GM12874 (cell line): ENCODE results near the gene USP44.

Source experiments
- TF ChIP-seq, protein P1 (sequence below): IDR thresholded peaks from 2 replicates; pipeline ENCODE4 v1.5.1; 2011; ENCODE audit warnings: low read depth, mild to moderate bottlenecking, control low read depth, low read length, moderate library complexity; ENCODE audit not compliant: insufficient read depth

Gene USP44

DNA sequence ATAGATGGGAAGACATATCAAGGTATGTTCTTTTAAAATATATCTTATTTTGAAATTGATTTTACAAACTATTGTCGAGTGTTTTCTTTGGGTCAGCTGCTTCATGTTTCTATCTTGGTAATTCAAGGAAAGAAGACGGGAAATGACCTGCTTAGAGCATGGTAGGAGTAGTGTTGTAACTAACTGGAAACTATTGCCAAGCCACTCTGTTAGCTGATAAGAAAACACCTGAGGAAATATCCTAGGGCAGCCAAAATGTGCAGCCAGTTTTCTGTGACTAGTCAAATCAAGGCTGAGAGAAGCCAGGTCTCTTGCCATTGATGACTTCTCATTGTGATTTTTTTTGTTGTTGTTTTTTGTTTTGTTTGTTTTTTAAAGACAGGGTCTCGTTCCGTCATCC lies 47.1 kb downstream of the USP44 start:
- TF ChIP-seq, protein P1, sequence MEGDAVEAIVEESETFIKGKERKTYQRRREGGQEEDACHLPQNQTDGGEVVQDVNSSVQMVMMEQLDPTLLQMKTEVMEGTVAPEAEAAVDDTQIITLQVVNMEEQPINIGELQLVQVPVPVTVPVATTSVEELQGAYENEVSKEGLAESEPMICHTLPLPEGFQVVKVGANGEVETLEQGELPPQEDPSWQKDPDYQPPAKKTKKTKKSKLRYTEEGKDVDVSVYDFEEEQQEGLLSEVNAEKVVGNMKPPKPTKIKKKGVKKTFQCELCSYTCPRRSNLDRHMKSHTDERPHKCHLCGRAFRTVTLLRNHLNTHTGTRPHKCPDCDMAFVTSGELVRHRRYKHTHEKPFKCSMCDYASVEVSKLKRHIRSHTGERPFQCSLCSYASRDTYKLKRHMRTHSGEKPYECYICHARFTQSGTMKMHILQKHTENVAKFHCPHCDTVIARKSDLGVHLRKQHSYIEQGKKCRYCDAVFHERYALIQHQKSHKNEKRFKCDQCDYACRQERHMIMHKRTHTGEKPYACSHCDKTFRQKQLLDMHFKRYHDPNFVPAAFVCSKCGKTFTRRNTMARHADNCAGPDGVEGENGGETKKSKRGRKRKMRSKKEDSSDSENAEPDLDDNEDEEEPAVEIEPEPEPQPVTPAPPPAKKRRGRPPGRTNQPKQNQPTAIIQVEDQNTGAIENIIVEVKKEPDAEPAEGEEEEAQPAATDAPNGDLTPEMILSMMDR = no peak

DNA sequence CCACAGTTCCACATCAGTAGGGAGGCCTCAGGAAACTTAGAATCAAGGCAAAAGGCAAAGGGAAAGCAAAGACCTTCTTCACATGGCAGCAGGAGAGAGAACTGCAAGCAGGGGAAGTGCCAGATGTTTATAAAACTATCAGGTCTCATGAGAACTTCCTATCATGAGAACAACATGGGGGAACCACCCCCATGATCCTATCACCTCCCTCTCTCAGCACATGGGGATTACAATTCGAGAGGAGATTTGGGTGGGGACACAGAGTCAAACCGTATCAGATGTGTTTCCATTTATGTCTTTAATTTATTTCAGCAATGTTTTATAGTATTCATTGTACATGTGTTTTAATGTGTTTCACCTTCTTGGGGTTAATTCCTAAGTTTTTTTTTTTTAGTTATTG lies 51.5 kb downstream of the USP44 start:
- TF ChIP-seq, protein P1 = no peak

DNA sequence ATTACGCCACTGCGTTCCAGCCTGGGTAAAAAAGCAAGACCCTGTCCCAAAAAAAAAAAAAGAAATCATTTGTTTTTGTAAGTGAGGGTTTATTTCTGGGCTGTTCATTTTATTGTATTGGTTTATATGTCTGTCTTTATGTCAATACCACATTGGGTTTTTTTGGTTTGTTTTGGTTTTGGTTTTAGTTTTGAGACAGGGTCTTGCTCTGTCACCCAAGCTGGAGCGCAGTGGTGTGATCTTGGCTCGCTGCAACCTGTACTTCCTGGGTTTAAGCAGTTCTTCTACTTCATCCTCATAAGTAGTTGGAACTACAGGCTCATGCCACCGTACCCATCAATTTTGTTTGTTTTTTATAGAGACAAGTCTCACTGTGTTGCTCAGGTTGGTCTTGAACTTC lies 52.3 kb downstream of the USP44 start:
- TF ChIP-seq, protein P1 = no peak

DNA sequence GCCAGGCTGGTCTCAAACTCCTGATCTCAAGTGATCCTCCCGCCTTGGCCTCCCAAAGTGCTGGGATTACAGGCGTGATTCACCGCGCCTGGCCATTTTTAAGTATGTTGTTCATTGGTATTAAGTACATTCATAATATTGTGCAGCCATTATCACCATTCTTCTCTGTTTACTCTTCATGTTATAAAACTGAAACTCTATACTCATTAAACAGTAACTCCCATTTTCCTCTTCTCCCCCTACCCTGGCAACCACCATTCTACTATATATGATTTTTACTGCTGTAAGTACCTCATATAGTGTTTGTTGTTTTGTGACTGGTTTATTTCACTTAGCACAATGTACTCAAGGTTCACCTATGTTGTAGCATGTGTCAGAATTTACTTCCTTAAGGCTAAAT lies 54.2 kb downstream of the USP44 start:
- TF ChIP-seq, protein P1 = no peak

DNA sequence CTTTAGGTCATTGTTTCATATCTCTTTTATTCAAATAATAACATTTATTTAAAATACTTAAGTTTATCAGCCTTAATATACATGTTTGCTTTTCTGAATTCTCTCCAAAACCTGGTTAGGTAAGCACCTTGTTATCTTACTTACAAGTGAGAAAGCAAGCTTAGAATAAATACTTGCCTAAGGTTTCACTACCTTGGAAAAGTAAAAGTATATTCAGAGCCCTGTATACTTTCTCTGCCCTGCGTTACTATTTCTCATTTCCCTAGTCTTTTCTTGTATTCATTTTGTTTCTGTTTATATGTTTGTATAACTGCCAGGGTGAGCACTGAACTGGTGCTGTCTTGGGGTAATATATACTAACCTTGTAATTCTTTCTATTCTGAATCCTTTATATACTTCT lies 55.8 kb downstream of the USP44 start:
- TF ChIP-seq, protein P1 = no peak

DNA sequence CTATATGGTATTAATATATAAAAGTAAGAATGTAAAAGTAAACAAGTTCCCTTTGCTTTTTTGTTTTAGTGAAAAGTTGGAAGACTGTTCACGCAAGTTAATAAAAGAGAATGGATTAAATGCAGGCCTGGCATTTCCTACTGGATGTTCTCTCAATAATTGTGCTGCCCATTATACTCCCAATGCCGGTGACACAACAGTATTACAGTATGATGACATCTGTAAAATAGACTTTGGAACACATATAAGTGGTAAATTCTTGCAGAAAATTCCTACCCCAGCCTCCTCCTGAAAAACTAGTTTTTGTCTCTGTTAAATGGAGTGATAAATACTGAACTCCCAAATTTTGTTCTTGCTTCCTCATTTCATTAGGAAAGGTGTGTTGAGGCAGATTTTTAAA lies 56.4 kb downstream of the USP44 start:
- TF ChIP-seq, protein P1 = no peak

DNA sequence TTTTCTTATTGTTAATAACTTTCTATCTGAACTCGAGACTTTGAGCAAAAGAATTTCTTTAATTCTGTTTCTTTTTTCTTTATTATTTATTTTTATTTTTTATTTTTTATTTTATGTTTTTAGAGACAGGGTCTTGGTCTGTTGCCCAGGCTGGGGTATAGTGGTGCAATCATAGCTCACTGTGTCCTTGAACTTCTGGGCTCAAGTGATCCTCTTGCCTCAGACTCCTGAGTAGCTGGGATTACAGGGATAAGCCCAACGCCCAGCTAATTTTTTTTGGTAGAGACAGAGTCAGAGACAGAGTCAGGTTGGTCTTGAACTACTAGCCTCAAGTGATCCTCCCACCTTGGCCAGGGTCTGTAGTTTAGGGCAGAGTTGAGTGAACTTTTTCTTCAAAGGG lies 58.8 kb downstream of the USP44 start:
- TF ChIP-seq, protein P1 = no peak

DNA sequence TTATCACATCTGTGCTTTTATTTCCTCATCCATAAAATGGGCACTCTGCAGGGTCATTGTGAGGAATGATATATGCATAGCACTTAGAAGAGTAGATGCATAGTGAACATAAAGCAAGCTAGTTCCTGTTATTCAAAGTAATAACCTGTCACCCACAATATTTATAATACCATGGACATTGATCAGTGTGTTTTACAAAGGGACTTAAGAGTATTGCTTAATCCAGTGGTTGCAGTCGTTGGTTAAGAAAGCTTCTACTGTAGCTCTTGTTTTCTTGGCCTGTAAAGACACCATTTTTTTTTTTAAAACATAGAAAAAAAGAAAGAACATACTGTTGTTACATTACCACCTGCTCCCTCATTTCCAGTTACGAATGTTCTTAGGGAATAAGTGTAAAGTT lies 64.3 kb downstream of the USP44 start:
- TF ChIP-seq, protein P1 = no peak
